H9 (cell line): ENCODE data around the gene CFAP410. TPM values are rescaled to one million over a fixed set of nuclear protein-coding genes. Genes with fewer than 3 reads are reported as not detected.

ENCODE experiments used
- DNase-seq: peaks from one replicate; pipeline ENCODE4 v3.0.0-alpha.2; 2017
- H2AFZ ChIP-seq: one replicate; pipeline ENCODE4 v1.6.1; 2013; ENCODE audit warnings: mild to moderate bottlenecking, low read length, control low read depth, moderate library complexity
- H2AK5ac ChIP-seq: 2 replicates; pipeline ENCODE4 v1.6.1; 2013; ENCODE audit warnings: low read length, control low read depth, mixed read lengths; ENCODE audit not compliant: insufficient read length
- H2BK120ac ChIP-seq: one replicate; pipeline ENCODE4 v1.6.1; 2013; ENCODE audit warnings: low read depth, mild to moderate bottlenecking, low read length, control low read depth, inconsistent platforms; ENCODE audit not compliant: poor library complexity, severe bottlenecking
- H2BK12ac ChIP-seq: 2 replicates; pipeline ENCODE4 v1.6.1; 2013; ENCODE audit warnings: low read length, control low read depth, mixed read lengths, low read depth; ENCODE audit not compliant: insufficient read length
- H2BK15ac ChIP-seq: 2 replicates; pipeline ENCODE4 v1.6.1; 2013; ENCODE audit warnings: low read depth, low read length, control low read depth
- H2BK20ac ChIP-seq: one replicate; pipeline ENCODE4 v1.6.1; 2013; ENCODE audit warnings: low read depth, mild to moderate bottlenecking, low read length, control low read depth, inconsistent platforms; ENCODE audit not compliant: poor library complexity, severe bottlenecking
- H2BK5ac ChIP-seq: 2 replicates; pipeline ENCODE4 v1.6.1; 2013; ENCODE audit warnings: low read length, control low read depth, mixed read lengths; ENCODE audit not compliant: insufficient read length
- H3K14ac ChIP-seq: 2 replicates; pipeline ENCODE4 v1.6.1; 2013; ENCODE audit warnings: low read length, control low read depth; ENCODE audit not compliant: insufficient read depth
- H3K18ac ChIP-seq: 2 replicates; pipeline ENCODE4 v1.6.1; 2013; ENCODE audit warnings: low read depth, mild to moderate bottlenecking, mixed read lengths, low read length, control low read depth; ENCODE audit not compliant: insufficient read length
- H3K23ac ChIP-seq: 2 replicates; pipeline ENCODE4 v1.6.1; 2013; ENCODE audit warnings: low read length, control low read depth, mixed read lengths, low read depth; ENCODE audit not compliant: insufficient read length
- H3K23me2 ChIP-seq: 2 replicates; pipeline ENCODE4 v1.6.1; 2013; ENCODE audit warnings: low read depth, mild to moderate bottlenecking, mixed read lengths, low read length, control low read depth; ENCODE audit not compliant: insufficient read length, poor library complexity, severe bottlenecking
- H3K27ac ChIP-seq: 2 replicates; pipeline ENCODE4 v1.5.1; 2013; ENCODE audit warnings: low read length, control low read depth, mixed read lengths, low read depth; ENCODE audit not compliant: insufficient read length
- H3K27me3 ChIP-seq: 2 replicates; pipeline ENCODE4 v1.6.1; 2013; ENCODE audit warnings: low read length, control low read depth, inconsistent platforms; ENCODE audit not compliant: insufficient read depth
- H3K4ac ChIP-seq: 2 replicates; pipeline ENCODE4 v1.6.1; 2013; ENCODE audit warnings: low read depth, mild to moderate bottlenecking, control low read depth, inconsistent platforms, low read length, moderate library complexity
- H3K4me1 ChIP-seq: 2 replicates; pipeline ENCODE4 v1.6.1; 2013; ENCODE audit warnings: low read length, control low read depth, inconsistent platforms; ENCODE audit not compliant: insufficient read depth
- H3K4me2 ChIP-seq: 2 replicates; pipeline ENCODE4 v1.6.1; 2013; ENCODE audit warnings: low read length, control low read depth, mixed read lengths; ENCODE audit not compliant: insufficient read length, insufficient read depth
- H3K56ac ChIP-seq: 2 replicates; pipeline ENCODE4 v1.6.1; 2013; ENCODE audit warnings: low read depth, mild to moderate bottlenecking, mixed read lengths, low read length, control low read depth; ENCODE audit not compliant: insufficient read length
- H3K79me1 ChIP-seq: 2 replicates; pipeline ENCODE4 v1.6.1; 2013; ENCODE audit warnings: low read depth, mild to moderate bottlenecking, moderate library complexity, low read length, control low read depth, inconsistent platforms; ENCODE audit not compliant: insufficient read depth, poor library complexity, severe bottlenecking
- H3K79me2 ChIP-seq: 2 replicates; pipeline ENCODE4 v1.6.1; 2013; ENCODE audit warnings: low read length, control low read depth, inconsistent platforms; ENCODE audit not compliant: insufficient read depth
- H3K9ac ChIP-seq: 2 replicates; pipeline ENCODE4 v1.6.1; 2013; ENCODE audit warnings: low read length, control low read depth, mixed read lengths; ENCODE audit not compliant: insufficient read length; ENCODE audit errors: extremely low read depth
- H3K9me3 ChIP-seq: one replicate; pipeline ENCODE4 v1.6.1; 2013; ENCODE audit warnings: low read depth, low read length, inconsistent platforms; ENCODE audit not compliant: control insufficient read depth
- H3T11ph ChIP-seq: one replicate; pipeline ENCODE4 v1.6.1; 2013; ENCODE audit warnings: mild to moderate bottlenecking, low read length, control low read depth, inconsistent platforms
- H4K20me1 ChIP-seq: one replicate; pipeline ENCODE4 v1.6.1; 2013; ENCODE audit not compliant: control insufficient read depth, insufficient read length, insufficient read depth
- H4K5ac ChIP-seq: 2 replicates; pipeline ENCODE4 v1.6.1; 2013; ENCODE audit warnings: low read depth, mild to moderate bottlenecking, mixed read lengths, low read length, control low read depth; ENCODE audit not compliant: insufficient read length
- H4K8ac ChIP-seq: replicated peaks from 2 replicates; pipeline ENCODE4 v1.6.1; 2013; ENCODE audit warnings: low read length, control low read depth, mixed read lengths, low read depth; ENCODE audit not compliant: insufficient read length
- H4K91ac ChIP-seq: 2 replicates; pipeline ENCODE4 v1.6.1; 2013; ENCODE audit warnings: low read depth, mild to moderate bottlenecking, moderate library complexity, mixed read lengths, low read length, control low read depth; ENCODE audit not compliant: insufficient read length
- H3K27ac Mint-ChIP-seq, 3 experiments: 2 replicates in 2 of 3; 3 replicates in 1 of 3; pipeline ENCODE4 v1.8.0; 2020 to 2021; ENCODE audit warnings: mixed read lengths in 3 of 3, mild to moderate bottlenecking in 1 of 3, moderate library complexity in 1 of 3
- H3K27me3 Mint-ChIP-seq: 2 replicates; pipeline ENCODE4 v1.8.0; 2021; ENCODE audit warnings: low read depth, mild to moderate bottlenecking, moderate library complexity, mixed read lengths
- H3K36me3 Mint-ChIP-seq, 3 experiments: 2 replicates in 2 of 3; 3 replicates in 1 of 3; pipeline ENCODE4 v1.8.0; 2020 to 2021; ENCODE audit warnings: low read depth in 3 of 3, mixed read lengths in 3 of 3; ENCODE audit not compliant: insufficient read depth in 1 of 3
- H3K4me1 Mint-ChIP-seq, 2 experiments: 2 replicates each; pipeline ENCODE4 v1.8.0; 2020; ENCODE audit warnings: mixed read lengths in 2 of 2
- H3K4me3 Mint-ChIP-seq, 2 experiments: 2 replicates in 1 of 2; 3 replicates in 1 of 2; pipeline ENCODE4 v1.8.0; 2020 to 2021; ENCODE audit warnings: mild to moderate bottlenecking in 2 of 2, mixed read lengths in 2 of 2, moderate library complexity in 1 of 2
- H3K9me3 Mint-ChIP-seq, 2 experiments: 2 replicates in 1 of 2; 3 replicates in 1 of 2; pipeline ENCODE4 v1.8.0; 2020; ENCODE audit warnings: mild to moderate bottlenecking in 2 of 2, mixed read lengths in 2 of 2, moderate library complexity in 1 of 2
- CTCF ChIP-seq: fragments of 200-600 bp; sonication (generic); conservative IDR thresholded peaks from 3 replicates; pipeline ENCODE4 v1.8.0; 2021; ENCODE audit warnings: antibody characterized with exemption, mild to moderate bottlenecking
- WGBS: extraction: QIAGEN DNeasy Blood & Tissue Kit; methylation state at CpG from one replicate; pipeline ENCODE4 v1.1.7; 2013; ENCODE audit warnings: missing lambda C conversion rate, low lambda C conversion rate, mixed read lengths; ENCODE audit not compliant: insufficient read length; ENCODE audit errors: extremely low coverage; 5-methylcytosine and 5-hydroxymethylcytosine counted together
- total RNA-seq: library from RNA; stranded (reverse); gene quantifications from 2 replicates; pipeline ENCODE4 v1.2.1, GENCODE V29; 2021

CFAP410 gene
- total RNA-seq, 1 experiment from 2014 or later, result 17.0 TPM

- Histone ChIP-seq H3K23ac (no peak overlapping the region), H2AK5ac (no peak overlapping the region), H3K18ac (no peak overlapping the region), H3K14ac (no peak overlapping the region), H4K20me1 (no peaks in the 10 kb centered on the region), H3K27me3 (no peaks in the 10 kb centered on the region), H2BK5ac (no peak overlapping the region), H3T11ph (no peak overlapping the region), H2BK120ac (no peak overlapping the region), H4K5ac (no peak overlapping the region), H3K9ac (no peak overlapping the region), H4K8ac (no peak overlapping the region), H3K9me3 (no peaks in the 10 kb centered on the region), H2BK12ac (no peak overlapping the region), H3K27ac (no peak overlapping the region), H3K23me2 (no peaks in the 10 kb centered on the region), H2AFZ (no peak overlapping the region), H3K79me1 (no peaks in the 10 kb centered on the region), H3K4ac (no peak overlapping the region), H4K91ac (no peak overlapping the region), H3K4me1 (no peaks in the 10 kb centered on the region), H2BK15ac (no peak overlapping the region), H3K4me2 (no peak overlapping the region), H2BK20ac (no peak overlapping the region), H3K79me2 (no peaks in the 10 kb centered on the region), H3K56ac (no peak overlapping the region)
- peaks cover 0 to 10% (median 7%) of the 10 kb centered on the region in 3 experiments; a peak in 5 of 7 replicates for H3K36me3 Mint-ChIP-seq
- WGBS, result no CpG with 5 or more reads among the region's 11 CpGs
- H3K27me3 Mint-ChIP-seq, result no peaks in the 10 kb centered on the region
- DNase-seq, result no peak
- no peaks in the 10 kb centered on the region for H3K4me1 Mint-ChIP-seq
- H3K9me3 Mint-ChIP-seq, result no peaks in the 10 kb centered on the region
- no peak for TF ChIP-seq CTCF
- no peak overlapping the region for H3K27ac Mint-ChIP-seq
- H3K4me3 Mint-ChIP-seq, result no peak overlapping the region; a peak in 1 of 5 replicates
Observed at GRCh38 chr21:44324854-44325107, 14.4 kb downstream of the CFAP410 start.
